CD4-positive, alpha-beta T cell treated with Interleukin-6 at 100 ng/mL for 8 hours (primary cell): ENCODE measurements around the gene LGI2.

Experiments
- DNase-seq: peaks from one replicate; pipeline ENCODE4 v3.0.0-alpha.2; 2020; ENCODE audit warnings: mixed read lengths, low spot score

Gene LGI2

DNA sequence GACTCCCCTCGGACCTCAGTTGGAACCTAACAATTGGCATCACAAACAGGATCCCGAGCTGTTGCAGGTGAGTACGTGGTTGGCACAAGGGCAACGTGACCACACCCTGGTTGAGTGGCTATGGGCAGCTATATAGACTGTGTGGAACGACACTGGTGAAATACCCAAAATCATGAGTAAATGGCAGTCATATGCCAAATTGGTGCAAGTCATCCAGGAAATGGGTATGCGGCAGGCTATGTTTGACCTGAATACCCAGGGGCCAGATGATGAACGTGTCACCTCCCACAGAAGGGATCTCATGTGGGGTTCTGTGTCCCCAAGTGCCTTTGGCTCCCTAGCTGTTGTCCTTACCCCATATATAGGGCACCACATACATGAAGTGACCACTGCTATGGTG lies 64.7 kb downstream of the LGI2 start:
- DNase-seq = no peak

DNA sequence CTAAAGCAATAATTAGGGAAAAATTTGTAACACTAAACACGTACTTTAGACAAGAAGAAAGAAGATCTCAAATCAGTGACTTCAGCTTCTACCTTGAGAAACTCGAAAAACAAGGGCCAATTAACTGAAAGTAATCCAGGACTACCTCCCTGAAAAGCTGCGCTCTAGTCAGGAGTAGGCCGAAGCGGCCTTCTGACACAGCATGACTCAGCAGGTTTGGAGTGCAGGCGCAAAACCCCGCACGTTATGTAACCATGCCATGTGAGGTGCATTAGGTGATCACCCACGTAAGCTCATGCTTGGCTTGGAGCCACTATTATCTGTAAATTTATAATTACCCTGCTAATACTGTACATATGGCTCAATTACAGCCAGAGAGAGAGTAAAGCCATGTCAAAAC lies 65.1 kb downstream of the LGI2 start:
- no peak for DNase-seq

DNA sequence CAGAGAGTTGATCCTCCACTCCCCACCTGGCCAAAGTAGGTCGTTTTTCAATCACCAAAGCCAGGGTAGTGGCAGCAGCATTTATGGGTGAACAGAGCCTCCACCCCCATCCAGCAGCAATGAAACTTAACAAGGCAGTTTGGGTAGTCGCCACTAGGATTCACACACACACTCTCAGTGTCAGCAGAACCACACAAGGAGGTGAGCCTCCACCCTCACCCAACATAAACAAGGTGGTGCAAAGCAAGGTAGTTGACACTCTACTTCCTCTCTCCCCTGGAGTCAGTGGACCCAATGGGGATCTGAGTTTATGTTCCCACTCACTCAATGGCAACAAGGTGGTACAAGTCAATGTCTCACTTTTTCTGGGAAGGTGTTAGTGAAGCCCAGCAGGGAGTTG lies 67.5 kb downstream of the LGI2 start:
- DNase-seq = no peak

DNA sequence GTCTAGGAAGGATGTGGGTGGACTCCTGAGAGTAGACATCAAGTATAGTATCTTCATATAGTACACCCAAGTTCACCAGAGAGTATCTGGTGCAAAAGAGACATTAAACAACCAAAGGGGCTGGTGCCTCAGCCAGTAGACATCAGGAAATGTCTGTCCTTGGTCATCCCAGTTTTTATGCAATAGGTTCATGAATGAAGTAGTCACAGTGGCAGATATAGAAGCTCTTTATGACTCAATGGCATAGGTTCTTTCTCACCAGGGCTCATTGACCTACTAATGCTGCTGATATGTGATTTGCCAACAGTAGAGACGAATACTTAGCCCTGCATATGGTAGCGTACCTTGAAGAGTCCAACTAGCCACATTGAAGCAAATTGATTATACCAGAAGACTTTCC lies 72.9 kb downstream of the LGI2 start:
- DNase-seq = no peak

DNA sequence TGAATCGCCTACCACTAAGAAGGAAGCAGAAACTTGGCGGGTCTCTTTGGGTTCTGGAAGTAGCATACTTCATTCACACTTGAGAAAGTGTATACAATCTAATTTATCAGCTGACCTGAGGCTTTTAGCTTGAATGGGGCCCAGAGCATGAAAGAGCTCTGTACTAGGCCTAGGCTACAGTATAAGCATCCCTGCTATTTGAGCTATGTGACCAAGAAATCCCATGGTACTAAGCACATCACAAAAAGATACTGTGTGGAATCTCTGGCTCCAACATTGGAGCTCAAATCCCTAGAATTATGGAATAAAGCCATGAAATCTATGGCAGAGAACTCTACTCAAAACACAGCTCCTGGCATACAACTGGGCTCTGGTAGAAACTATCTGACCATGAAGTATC lies 74.0 kb downstream of the LGI2 start:
- no peak for DNase-seq

DNA sequence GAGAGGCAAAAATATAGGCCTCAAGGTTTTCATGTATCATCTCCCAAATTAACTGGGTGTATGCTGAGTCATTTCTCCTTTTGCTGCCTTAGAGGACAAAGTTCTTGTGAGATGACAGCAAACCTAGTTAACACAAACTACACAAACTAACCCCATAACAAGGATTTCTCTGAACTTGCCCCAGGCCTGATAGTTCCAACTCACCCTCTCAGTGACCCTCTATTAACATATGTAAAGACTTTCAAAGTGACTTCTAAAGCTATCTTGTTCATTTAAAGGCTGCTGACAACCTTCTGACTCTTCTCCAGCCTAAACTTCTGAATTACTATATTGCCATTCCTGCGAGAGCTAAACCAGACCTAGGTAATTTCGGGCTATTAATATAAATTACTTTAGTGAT lies 74.7 kb downstream of the LGI2 start:
- no peak for DNase-seq

DNA sequence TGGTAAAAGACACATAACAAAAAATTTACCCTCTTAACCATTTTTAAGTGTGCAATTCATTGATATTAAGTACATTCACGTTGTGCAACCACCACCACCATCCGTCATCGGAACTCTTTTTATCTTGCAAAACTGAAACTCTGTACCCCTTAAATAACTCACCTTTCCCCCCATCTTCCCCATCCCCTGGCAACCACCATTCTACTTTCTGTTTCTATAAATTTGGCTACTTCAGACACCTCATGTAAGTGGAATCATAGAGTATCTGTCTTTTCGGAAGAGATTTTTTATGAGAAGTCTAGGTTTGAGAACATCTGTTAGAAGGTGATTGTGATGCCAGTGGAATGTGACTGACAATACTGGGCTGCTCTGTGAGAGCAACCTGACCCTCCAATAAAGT lies 78.1 kb downstream of the LGI2 start:
- DNase-seq = no peak

DNA sequence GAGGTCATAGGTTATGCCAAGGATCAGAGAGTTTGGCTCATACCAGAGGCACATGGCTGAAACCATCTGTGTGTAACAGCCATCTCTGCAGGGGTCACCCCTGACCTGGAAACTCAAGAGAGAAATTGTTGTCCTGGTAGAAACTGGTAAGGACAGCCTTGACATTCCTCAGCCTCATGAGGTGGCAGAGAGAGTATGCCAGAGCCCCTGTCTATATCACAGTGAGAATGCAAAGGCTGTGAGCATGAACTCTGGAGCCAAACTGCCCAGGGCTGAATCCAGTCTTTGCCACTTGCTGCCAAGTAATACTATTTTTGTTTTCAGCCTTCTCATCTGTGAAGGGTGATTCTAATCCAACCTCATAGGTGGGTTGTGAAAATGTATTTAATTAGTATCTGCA lies 80.8 kb downstream of the LGI2 start:
- no peak for DNase-seq
